NCI-H1417 (cell line): Measurements from ENCODE around the gene VRK3.
"Not testable (repeated sequence)": the region's sequence is repeated elsewhere in the genome, so short reads cannot be mapped to it uniquely, and the experiment has no call there.

Experiments
- DNase-seq, 3 experiments: peaks; one replicate each; lab custom pipeline; 2025; lab: John Stamatoyannopoulos, UW

Gene VRK3, protein sequence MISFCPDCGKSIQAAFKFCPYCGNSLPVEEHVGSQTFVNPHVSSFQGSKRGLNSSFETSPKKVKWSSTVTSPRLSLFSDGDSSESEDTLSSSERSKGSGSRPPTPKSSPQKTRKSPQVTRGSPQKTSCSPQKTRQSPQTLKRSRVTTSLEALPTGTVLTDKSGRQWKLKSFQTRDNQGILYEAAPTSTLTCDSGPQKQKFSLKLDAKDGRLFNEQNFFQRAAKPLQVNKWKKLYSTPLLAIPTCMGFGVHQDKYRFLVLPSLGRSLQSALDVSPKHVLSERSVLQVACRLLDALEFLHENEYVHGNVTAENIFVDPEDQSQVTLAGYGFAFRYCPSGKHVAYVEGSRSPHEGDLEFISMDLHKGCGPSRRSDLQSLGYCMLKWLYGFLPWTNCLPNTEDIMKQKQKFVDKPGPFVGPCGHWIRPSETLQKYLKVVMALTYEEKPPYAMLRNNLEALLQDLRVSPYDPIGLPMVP

DNA sequence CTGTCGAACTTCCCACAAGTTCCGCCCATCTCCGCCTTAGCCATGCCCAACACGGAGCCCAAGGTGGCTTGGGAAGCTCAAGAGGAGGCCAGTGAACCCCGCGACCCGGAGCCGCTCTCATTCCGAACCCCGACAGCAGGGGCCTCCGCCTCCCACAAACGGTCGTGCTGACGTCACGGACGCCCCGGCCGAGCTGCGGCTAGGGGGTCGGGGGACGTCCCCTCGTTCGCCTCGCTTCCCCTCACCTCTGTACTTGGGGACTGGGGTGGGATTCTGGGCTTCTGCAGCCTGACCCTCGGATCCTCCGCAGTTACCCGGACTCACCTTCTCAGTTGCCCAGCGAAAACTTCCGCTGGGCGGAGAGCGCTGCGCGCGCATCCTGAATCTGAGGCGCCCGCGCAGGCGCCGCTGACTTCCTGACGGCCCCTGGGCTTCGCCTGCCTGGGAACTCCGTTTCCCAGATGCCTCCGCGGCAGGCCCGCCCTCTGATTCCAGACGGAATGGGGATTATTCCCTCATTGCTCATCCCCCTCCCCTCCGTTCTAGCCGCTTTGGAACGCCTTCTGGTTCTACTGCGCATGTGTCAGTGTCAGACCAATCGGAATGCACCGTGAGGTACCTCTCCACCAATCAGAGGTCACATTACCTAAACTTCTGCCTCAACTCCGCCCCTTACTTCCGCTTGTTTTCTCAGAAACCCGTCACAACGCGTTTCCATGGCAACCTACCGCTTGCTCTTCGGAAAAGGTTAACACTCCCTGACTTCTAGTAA, at the start of gene VRK3:
Gene VRK3, minus strand, starts transcription at position 351 of the 772 bp plus-strand sequence. CDS start 9,210 bp downstream, outside the sequence.
- peak; percentile 99 to 100 (median 100) for DNase-seq

DNA sequence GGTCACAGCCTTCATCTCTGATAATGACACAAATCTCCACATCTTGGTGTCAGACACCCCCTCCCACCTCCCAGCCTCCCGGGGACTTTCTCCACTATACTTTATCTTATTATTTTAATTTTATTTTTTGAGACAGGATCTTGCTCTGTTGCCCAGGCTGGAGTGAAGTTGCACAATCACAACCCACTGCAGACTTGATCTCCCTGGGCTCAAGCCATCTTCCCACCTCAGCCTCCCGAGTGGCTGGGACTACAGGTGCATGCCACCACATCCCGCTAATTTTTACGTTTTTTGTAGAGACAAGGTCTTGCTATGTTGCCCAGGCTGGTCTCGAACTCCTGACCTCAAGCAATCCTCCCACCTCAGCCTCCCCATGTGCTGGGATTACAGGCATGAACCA, 43.2 kb upstream of the VRK3 start:
- DNase-seq, result not testable (repeated sequence)

DNA sequence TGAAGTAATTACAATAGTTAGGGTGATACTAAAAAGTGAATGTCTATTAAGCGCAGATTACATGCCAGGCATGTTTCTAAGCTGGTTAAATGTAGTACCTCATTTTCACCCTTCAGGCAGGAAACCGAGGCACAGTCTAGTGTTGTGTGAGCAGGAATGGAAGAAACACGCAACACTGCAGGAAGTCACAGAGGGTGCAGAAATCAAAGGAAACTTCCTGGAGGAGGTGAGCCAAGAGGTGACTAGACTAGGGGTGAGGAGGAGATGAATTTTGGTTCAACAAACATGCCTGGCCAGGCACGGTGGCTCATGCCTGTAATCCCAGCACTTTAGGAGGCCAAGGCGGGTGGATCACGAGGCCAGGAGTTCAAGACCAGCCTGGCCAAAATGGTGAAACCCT, 42.4 kb upstream of the VRK3 start:
- DNase-seq, result no peak

DNA sequence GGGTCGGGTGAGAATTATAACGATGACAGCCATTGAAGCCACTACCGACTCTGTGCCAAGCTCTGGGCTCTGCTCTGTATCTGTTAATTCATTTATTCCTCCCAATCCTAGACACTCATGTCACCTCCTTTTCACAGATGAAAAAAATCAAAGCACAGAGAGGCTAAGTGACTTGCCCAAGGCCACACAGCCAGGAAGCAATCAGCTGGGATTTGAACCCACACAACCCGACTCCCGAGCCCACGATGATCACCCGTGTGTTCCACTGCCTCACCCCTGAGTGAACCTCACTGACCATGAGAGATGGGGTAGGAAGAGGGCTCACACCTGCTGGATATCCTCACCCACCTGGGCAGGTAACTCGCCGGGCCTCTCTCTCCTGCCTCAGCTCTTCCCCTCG, 40.8 kb upstream of the VRK3 start:
- no peak for DNase-seq

DNA sequence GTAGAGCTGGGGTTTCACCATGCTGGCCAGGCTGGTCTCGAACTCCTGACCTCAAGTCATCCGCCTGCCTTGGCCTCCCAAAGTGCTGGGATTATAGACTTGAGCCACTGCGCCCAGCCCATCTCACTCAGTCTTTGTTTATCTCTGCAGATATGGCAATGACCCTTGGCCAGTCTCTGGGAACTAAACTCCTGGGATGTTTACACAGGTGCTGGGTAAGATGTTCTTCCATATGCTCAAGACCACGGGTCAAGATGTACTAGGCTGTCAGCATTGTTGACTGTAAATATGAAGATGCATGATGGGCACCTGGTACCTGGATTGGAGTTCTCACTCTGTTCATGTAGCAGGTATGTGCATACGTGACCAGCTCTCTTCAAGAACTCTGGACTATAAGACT, 36.5 kb upstream of the VRK3 start:
- no peak for DNase-seq

DNA sequence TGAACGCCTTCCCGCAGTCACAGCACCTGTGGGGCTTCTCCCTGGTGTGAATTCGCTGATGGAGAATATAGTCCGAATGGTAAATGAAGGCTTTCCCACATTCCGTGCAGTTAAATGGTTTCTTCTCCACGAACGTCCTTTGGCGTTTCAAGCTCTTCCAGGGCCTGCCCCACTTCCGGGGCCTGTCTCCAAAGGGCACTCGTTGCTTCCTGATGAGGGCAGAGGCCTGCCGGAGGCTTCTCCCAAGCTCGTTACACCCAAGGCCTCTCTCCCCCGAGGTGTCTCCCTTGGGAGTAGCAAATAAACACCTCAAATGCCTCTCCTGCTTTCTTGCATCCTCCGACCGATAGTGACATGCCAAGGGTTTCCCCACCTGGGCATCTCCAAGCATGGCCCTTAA, 34.9 kb upstream of the VRK3 start:
- DNase-seq, result no peak

DNA sequence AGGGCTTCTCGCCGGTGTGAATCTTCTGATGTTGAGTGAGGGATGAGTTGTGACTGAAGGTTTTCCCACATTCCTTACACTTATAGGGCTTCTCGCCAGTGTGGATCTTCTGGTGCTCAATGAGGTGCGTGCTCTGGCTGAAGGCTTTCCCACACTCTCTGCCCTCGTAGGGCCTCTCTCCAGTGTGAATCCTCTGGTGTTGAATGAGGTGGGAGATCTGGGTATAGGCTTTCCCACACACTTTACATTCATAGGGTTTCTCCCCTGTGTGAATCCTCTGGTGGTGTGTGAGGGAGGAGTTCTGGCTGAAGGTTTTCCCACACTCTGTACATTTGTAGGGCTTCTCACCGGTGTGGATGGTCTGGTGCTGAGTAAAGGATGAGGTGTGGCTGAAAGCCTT, 33.9 kb upstream of the VRK3 start:
- DNase-seq, result no peak

DNA sequence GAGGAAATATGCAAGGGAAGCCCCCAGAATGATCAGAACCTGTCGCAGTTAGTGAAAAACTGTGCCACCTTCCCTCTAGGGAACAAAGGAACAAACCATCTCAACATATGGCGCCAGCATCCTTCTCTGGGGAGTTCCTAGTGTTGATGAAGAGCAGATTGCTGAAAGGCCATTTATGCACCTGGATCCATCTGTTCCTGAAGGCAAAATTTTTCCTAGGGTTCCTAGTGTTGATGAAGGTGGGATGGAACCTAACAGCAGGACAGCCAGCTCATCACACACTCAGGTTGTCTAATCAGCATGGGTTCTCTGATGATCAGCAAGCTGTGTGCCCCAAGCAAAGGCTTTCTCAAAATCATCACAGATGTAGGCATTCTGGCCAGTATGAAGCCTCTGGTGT, 33.3 kb upstream of the VRK3 start:
- no peak for DNase-seq

DNA sequence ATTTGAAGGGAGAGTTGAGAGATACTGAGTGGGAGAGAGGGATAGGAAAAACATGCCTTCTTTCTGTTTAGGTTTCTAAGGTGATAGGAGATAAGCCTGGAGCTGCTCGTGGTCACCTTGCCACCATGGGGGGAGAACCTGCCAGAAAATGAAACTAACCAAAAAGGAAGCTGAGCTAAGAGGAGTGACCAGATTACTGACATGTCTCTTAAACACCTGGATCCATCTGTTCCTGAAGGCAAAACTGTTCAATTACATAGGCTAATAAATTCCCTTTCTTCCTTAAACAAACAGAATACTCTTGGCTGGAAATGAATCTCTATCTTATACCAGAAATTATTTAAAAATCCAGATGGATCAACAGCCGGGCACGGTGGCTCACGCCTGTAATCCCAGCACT, 27.9 kb upstream of the VRK3 start:
- DNase-seq, result no peak

DNA sequence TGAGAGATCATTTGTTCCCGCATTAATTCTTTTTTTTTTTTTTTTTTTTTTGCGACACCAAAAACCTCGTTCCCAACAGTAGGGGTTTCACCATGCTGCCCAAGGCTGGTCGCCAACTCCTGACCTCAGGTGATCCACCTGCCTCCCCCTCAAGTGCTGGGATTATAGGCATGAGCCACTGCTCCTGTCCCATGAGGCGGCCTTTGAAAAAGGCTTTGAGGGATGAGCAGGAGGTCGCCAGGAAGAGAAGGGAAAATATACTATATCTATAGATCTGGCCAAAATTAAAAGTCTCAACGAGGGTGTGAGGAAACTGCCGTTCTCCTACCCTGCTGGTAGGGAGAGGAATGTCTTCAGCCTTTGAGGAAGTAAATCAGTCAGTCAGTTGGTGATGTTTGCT, 26.8 kb upstream of the VRK3 start:
- no peak for DNase-seq

DNA sequence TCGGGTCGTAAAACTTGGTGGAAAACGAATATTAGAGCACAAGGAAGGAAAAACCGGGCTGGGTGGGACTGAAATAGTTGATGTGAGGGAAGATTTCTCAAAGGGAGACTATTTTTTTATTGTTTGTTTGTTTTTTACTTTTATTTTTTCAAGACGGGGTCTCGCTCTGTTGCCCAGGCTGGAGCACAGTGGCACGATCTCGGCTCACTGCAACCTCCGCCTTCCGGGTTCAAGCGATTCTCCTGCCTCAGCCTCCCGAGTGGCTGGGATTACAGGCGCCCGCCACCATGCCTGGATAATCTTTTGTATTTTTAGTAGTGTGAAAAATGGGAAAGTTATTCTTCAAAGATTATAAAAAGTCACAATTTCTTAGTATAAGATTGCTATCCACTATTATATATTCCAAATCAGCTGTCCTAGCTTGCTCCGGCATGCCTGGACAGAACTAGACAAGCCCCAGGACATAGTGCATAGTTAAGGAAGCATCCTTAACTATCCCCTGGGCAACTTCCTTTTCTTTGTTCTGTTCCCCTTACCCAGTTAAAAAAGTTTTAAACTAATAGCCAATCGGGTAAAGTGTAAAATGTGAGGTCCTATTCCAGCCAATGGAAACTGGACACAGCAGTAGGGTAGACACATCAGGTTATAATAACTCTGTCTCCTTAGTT, 26.2 kb upstream of the VRK3 start:
- not testable (repeated sequence) for DNase-seq

DNA sequence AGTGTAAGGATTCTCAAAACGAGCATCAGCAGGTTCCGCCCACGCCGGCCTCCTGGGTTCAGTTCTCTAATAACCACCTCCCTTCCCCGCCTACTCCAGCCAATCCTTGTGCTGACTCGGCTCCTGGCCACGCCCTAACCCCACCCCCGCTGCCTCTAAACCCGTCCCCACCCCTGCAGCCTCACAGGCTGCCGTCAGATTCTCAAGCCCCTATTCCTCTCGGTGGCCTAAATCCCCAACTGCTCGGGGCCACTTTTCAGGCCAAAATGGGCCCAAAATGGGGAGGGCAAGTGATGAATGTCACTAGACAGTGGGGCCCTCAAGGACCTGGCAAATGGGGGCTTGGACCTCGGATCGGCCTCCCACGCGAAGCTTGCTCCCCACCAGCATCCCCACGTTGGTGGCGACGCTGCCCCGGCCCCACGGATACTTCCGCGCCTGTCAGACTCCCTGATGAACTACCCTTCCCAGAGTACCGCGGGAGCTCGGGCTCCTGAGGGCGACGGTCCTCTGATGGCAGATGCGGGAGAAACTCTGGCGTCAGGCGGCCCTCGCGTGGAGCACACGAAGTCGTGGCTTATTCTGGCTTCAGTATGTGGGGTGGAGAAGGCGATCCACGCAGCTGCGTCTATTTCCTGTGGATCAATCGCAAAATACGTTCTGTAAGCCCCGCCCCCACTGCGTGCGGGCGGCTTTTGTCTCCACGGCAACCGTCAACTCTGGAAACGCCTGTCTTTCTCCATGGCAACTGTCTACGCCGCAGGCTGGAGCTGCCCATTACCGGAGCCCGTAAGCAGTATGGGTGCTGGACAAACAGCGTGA, 25.4 kb upstream of the VRK3 start:
- peak; percentile 76 to 91 (median 85) for DNase-seq

DNA sequence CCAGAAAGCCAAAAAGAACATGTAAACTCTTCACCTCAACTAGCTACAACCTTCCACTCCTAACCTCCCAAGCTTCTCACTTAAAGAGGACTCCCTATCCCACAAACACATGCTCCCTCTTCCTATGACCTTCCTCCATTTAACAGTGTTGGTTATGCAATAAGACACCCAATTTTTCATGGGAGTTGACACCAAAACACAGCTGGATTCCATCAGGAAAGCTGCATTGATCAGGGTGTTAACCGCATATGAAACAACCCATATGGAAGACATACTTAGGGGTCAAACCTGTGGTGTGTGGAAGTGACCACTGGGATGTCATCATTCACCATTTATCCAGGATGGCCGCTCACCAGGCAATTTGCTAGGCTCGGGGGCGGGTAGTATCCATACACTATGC, 22.5 kb upstream of the VRK3 start:
- no peak for DNase-seq

DNA sequence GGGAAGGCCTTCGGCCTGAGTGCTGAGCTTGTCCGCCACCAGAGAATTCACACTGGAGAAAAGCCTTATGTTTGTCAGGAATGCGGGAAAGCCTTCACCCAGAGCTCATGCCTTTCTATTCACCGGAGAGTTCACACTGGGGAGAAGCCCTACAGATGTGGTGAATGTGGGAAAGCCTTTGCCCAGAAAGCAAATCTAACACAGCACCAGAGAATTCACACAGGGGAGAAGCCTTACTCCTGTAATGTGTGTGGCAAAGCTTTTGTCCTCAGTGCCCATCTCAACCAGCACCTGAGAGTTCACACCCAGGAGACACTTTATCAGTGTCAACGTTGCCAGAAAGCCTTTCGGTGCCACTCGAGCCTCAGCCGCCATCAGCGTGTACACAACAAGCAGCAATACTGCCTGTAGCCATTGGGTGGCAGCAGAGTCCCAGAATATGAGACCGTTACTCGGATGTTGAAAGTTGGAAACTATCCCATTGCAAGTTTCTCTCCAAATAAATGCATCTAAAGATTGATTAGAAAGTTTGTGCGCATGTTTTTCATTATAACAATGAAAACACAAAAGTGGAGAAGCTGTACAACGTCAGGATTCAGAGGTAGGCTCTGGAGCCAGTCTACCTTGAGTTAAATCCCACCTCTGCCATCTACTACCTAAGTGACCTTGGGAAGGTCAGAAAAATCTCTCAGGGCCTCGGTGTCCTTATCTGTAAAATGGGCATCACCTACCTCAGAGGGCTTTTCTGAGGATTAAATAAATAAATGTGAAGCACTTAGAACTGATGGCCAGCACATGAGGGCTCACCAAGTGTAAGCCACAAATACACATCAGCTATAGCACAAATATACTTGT, 21.7 kb upstream of the VRK3 start:
- peak in 2 of 3 experiments; percentile 40 to 77 for DNase-seq

DNA sequence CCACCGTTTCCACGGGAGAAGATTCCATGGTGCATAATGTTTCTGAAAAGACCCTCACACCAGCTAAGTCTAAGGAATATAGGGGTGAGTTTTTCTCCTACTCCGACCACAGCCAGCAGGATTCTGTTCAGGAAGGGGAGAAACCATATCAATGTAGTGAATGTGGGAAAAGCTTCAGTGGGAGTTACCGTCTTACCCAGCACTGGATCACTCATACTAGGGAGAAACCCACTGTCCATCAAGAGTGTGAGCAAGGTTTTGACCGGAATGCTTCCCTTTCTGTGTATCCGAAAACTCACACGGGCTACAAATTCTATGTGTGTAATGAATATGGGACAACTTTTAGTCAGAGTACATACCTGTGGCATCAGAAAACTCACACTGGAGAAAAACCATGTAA, 19.8 kb upstream of the VRK3 start:
- no peak for DNase-seq

DNA sequence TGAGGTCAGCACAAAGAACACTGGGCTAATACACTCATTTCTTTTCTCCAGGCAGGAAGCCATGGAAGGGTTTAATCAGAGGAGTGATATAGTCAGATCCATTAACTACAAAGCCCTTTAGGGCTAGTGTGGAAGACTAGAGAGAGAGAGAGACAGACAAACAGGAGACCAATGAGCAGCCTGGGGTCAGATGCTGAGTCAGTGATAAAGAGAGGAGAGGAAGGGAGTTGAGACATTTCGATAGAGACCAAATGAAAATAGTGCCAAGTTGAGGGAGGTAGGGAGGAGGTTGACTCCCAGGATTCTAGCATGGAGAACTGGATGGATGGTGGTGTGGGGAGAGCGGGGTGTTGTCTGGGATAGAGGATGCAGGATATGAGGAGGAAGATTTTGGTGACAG, 18.8 kb upstream of the VRK3 start:
- no peak for DNase-seq

DNA sequence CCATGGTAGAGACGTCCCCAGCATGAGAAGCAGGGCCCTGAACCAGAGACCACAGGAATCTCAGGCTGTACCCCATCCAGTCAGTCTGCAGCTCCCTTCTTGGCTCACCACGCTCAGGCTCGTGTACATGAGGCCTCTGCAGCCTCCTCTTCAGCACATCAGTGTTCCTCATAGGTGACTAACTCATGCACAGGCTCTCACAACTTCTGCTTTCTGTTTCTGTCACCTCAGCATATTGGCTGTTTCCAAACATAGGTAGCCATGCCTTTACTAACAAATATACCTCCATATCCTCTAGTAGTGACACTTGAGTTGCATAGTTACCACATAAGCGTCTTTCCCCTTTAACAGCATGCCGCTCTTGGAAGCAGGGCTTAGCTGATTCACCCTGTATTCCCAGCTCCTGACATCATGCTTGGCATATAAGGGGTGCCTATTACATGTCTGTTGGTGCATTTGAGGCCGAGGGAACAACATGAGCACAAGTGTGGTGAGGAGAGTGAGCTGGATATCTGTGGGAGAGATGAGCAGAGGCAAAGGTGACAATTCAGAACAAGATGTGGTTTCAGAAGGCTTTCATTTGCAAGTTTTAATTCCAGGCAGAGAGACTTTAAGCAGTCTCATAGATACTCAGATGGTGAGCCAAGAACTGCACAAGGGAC, 17.3 kb upstream of the VRK3 start:
- no peak for DNase-seq

DNA sequence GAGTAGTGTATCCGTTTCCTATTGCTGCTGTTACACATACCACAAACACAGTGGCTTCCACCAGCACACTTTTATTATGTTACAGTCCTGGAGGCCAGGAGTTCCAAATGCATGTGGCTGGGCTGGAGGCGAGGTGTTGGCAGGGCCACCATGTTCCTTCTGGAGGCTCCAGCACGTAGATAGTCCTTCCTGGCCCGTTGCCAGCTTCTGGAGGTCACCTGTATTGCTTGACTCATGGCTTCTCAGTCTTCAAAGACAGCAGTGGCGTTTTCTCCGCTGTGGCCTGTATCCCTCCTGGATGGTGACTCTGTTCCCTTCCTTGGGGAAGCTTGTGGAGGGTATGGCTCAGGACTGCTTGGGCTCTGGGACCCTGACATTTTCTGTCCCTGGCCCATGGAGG, 15.8 kb upstream of the VRK3 start:
- no peak for DNase-seq

DNA sequence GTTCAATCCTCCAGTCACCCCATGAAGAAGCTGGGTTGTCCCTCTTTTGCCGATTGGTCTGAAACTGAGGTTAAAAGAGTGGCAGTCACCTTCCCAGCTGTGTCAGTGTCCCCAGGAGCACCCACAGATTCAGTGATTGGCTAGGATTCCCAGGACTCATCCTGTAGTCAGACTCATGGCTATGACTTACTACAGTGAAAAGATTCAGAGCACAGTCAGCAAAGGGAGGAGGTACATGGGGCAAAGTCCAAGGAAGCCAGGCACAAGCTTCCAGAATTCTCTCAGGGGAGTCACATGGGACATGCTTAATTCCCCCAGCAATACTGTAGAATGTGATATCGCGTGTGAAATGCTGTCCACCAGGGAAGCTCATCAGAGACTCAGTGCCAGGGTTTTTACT, 14.8 kb upstream of the VRK3 start:
- DNase-seq, result no peak

DNA sequence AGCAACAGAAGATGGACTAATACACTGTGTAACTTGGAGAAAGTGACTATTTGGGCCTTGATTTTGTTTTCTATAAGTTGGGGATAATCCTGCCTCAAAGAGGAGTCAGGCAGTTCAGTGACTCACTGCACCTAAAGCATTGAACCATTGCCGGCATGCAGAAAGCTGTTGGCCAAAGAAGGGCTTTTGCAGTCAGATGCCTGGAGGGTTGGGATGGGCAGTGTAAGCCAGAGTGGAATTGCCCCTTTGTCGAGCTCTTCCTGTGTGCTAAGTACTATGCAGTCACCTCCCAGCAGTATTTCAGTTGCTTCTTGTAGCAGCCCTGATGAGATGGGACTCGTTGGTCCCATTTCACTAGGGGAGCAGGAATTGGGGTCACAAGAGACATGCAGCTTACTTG, 11.7 kb upstream of the VRK3 start:
- DNase-seq, result no peak
